NCI-H2227 treated with DMSO at 0.1 percent for 48 hours (cell line): ENCODE data around the gene SGSH.

Experiments
- DNase-seq: peaks from one replicate; lab custom pipeline; 2025; lab: John Stamatoyannopoulos, UW

SGSH gene

DNA sequence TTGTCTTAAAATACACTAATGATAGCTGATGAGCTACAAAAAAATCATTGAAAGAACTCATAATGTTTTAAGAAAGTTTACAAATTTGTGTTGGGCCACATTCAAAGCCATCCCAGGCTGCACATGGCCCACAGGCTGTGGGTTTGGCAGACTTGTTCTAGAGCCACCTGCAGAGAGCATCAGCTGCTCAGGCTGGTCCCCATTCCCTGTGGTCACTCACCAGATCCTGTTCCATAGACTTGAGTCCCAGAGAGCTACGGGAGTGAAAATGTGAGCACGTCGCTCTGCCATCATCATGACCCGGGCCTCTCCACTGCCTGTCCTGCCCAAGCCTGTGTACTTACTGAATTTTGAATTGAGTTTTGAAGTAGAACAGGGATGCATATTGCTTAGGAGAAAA is 7.0 kb upstream of the SGSH start:
- no peak for DNase-seq

DNA sequence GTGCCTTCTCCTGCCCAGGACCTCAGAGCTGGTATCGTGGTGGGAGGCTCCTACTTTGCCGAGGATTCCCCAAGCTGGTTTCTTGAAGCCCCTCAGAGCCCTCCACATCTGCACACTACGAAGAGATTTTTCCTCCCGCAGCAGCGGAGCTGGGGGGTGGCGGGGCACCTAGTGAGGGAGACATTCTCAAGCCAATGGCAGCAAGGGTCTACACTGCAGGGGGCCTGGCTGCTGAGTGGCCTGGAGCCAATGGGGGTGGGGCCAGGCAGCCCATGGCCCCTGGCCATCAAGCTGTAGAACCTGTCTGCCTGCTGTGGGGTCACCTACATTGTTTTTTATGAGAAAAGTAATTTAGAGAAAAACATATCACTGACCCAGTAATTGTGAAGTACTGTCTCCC is 5.1 kb upstream of the SGSH start:
- DNase-seq: no peak

DNA sequence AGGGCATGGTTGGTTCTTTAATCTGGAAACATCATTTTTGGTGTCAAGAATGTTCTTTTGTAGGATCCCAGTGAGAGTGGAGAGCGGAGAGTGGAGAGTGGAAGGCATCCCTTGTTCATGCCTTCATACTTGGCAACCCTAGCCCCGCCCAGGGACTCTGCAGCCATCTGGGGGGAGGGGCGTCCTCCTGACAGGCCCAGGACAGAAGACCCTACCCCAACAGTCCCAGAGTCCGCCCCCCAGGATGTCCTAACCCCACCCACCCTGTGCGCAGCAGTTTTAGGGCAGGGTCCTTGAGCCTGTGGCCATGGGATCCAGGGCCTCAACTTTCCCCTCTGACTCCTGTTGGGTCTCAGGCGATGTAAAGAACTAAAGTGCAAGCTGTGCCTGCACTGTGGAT is 4.5 kb upstream of the SGSH start:
- DNase-seq: no peak

DNA sequence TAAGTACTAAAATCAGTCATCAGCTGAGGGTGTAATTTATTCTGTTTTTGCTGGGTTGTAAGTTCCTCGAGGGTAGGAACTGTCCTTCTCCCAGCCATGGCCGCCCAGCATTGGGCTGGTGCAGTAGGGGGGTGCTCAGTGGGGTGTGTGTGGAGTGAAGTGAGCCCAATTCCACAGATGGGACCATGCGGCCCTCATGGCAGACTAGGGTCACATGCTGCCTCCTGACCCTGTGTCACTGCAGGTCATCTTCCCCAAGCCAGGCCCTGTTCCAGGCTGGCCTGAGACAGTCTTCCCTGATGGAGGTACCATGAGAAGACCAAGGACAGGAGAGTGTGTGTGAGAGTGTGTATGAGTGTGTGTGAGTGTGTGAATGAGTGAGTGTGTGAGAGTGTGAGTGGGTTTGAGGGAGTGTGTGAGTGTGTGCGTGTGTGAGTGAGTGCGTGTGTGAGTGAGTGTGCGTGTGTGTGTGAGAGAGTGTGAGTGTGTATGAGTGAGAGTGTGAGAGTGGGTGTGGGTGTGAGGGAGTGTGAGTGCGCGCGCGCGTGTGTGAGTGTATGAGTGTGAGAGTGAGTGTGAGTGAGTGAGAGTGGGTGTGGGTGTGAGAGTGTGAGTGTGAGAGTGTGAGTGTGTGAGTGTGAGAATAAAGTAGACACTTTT is 3.8 kb upstream of the SGSH start:
- DNase-seq: no peak

DNA sequence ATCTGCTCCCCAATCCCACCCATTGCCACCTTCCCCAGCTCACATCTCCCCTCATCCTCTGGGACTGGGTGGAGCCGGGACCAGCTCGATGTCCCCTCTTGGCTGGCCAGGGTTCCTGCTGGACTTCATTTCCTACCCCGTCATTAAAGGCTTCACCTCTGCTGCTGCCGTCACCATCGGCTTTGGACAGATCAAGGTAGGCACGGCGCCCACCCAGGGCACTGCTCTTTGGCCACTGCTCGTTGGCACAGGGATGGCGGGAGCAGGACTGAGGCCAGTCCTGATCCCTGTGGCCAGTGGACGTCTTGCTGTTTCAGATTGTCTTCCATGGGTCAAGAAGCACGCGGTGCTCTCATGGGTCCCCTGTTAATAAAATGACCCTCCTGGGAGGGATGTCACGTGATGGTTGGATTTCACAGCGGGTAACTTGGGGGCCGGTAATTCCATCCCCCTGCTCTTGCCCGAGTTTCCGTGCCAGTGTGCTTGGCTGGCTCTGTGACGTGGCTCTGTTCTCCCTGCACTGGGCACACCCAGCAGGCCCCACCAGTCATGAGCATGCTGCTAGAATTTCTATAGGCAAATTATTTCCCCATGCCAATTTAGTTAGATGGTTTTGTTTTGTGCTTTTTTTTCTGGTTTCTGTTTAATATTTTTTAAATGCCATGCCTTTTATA is 3.1 kb upstream of the SGSH start:
- DNase-seq: no peak

DNA sequence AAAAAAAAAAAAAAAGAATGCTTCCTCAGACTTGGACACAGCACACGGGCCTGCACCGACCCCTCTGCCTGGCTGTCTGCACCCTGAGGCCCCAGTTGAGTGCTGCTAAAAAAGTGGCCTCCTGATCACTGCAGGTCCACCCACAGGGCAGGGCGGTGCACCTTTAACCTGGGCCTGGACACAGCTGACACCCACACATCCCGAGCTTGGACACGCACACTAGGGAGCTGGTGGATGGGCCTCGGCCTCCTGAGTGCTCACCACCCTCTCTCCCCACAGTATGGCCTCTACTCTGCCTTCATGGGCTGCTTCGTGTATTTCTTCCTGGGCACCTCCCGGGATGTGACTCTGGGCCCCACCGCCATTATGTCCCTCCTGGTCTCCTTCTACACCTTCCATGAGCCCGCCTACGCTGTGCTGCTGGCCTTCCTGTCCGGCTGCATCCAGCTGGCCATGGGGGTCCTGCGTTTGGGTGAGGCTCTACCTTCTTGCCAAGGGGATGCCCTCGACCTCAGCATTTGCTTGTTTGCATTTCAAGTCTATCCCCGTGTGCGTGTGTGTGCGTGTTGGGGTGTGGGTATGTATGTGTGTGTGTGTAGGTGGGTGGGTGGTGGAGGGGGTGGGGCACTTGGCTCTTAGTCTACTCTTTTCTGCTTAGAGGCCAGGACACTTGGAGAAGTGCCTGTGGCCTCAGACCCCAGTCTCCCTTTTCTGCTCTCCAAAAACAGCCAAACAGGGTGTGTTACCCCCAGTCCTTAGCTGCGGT is 2.4 kb upstream of the SGSH start:
- DNase-seq: no peak

DNA sequence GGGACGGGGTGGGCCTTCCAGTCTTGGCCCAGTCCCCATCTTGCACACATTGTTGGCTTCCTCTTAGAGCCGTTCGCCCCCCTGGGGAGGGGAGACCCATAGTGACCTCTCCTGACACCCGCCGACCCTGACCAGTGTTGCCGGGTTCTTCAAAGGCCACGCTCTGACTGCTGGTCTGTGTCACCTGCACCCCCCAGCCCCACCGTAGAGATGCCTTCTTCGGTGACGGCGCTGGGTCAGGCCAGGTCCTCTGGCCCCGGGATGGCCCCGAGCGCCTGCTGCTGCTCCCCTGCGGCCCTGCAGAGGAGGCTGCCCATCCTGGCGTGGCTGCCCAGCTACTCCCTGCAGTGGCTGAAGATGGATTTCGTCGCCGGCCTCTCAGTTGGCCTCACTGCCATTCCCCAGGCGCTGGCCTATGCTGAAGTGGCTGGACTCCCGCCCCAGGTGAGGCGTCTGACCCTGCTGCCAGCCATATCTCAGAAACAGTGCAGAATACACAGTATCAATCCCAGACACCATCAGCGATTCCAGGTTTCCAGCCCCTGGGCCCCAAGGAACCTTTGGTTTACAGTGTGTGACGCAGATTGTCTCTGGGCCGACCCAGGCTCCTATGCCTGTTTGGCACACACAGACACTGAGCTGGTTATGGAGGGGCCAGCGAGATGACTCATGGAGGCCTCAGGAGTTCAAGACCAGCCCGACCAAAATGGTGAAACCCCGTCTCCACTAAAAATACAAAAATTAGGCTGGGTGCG is 1.4 kb upstream of the SGSH start:
- DNase-seq: no peak

DNA sequence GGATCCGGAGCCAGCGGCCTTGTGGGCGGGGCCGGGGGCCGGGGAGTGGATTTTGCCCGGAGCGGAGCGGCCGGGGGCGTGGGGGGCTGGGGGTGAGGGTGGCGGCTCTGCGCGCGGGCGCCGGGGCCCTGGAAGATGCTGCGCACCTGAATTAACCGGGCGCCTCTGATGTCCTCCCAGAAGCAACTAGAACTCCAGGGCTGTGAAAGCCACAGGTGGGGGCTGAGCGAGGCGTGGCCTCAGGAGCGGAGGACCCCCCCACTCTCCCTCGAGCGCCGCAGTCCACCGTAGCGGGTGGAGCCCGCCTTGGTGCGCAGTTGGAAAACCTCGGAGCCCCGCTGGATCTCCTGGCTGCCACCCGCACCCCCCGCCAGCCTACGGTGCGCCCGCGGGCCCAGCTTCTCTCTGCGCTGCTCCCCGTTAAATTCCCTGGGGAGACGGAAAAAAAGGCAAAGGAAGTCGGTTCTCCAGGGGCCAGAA is 643 bp upstream of the SGSH start:
- peak; percentile 6 for DNase-seq

DNA sequence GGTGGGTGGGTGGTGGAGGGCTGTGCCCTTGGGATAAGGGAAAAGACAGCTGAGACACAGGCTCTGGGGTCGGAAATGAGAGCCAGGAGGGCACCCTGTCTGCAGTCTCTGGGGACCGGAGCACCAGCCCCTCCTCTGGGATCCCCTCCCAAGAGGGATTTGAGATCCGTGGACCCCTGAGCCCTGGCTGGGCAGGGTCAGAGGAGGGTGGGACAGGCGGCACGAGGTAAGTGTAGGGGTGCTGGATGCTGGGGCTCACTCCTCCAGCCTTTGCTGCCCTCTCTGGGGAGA is 425 bp downstream of the SGSH start:
- no peak for DNase-seq

DNA sequence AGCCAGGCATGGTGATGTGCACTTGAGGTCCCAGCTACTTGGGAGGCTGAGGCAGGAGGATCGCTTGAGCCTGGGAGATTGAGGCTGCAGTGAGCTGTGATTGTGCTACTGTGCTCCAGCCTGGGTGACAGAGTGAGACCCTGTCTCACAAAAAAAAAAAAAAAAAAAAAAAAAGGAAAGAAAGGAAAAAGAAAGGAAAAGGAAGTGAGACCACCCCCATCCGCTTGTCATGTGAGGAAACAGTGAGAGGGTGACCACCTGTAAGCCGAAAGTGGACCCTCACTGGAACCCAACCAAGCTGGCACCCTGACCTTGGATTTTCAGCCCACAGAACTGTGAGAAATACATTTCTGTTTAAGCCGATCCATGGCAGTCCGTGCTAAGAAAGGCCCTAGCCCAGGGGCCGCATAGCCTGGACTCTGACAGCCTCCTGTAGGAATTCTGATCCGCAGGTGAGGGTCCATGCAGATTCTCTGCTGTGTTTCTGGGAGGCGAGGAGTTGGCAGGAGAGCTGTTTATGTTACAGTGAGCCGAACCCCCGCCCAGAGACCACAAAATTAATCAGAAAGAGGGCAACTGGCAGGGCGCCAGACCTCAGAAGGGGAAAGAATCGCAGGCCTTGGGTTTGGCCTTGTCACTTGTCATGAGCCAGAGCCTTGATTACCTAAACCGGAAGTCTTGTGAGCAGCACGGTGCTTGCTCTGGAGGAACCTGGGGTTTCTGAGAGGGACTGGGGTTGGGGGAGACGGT is 945 bp downstream of the SGSH start:
- peak; percentile 35 for DNase-seq

DNA sequence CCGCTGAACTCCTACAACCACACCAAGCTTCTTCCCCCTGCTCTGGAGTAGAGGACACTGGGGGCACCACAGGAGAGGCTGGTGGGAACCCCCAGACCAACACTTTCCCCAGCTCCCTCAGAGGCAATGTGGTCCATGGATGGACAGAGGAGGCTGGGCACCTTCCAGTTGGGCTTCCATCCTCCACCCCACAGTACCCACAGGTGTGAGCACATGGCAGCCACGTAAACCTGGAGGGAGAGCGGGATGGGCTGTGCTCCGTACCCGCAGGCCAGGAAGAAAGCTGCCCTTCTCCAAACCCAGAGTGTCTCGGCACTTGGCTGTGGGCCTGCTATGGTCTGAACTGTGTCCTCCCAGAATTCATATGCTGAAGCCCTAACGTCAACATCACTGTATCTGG is 1.7 kb downstream of the SGSH start:
- no peak for DNase-seq

DNA sequence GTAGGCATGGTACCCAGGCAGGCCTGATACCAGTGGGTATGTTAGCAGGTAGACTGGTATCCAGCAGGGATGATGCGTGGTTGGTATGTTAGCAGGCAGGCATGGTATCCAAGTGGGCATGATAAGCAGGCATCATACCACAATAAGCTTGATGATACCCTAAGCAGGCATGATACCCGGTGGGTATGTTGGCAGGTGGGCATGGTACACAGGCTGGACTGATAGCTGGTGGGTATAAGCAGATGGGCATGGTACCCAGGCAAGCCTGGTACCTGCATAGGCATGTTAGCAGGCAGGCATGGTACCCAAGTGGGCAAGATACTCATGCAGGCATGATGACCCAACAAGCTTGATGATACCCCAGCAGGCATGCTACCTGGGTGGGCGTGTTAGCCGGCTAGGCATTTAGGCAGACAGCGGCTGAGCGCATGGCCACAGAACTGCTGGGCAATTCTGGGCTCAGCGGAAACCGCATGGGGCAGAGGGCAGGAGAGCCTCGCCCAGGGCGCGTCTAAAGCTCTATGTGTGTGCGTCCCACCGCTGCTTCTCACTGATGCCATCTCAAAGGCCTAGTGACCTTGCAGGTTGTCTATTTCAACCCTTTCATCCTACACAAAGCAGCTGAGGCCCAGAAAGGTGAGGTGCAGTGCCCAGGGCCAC is 2.3 kb downstream of the SGSH start:
- DNase-seq: no peak

DNA sequence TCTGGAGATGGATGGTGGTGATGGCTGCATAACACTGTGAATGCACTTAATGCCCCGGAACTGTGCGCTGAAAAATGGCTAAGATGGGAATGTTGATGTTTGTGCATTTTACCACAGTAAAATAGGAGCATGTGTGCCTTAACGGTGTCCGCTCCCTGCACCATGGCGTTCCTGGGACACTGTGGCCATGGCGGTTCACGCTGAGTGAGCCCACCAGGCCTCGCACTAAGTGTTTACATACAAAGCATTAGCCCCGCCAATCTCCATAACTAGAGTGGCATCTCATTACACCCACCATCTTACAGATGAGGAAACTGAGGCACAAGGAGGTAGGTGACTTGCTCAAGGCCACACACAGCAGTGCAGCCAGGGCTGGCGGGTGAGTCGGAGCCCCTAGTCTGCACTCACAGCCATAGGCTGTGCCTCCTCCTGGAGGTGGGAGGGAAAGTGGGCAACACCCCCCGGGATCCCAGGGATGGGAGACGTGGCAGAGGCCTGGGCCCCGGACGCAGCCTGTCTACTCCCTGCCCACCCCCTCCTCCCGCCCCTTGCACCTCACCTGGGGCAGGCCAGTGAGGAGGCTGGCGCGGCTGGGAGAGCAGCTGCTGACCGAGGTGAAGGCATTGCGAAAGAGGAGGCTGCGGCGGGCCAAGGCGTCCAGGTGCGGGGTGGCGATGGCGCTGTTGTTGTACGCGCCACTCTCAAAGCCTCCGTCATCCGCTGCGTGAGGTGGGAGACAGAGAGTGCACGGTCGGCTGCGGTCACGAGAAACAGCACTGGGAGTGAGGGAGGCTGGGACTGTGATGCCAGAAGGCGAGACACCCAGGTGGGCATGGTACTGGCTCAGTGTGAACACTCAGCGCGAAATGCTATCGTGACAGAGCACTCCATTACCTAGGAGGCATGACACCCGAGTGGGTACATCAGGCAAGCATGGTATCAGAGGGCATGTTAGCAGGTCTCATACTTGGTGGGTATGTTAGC is 3.4 kb downstream of the SGSH start:
- DNase-seq: no peak

DNA sequence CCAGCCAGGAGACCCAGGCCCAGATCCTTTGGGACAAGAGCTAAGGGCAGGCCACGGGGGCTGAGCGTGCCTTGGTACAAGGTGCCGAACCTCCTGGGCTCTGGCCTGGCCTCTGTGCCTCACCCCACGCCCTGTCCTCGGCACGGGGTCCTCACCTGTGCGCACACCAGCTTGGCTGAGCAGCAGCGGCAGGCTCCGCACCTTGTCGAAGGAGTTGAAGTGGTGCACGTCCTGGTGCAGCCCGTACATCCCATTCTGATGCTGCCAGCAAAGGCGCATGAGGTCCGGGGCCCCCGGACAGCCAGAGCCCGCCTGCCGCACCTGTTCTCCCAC is 5.3 kb downstream of the SGSH start:
- no peak for DNase-seq

DNA sequence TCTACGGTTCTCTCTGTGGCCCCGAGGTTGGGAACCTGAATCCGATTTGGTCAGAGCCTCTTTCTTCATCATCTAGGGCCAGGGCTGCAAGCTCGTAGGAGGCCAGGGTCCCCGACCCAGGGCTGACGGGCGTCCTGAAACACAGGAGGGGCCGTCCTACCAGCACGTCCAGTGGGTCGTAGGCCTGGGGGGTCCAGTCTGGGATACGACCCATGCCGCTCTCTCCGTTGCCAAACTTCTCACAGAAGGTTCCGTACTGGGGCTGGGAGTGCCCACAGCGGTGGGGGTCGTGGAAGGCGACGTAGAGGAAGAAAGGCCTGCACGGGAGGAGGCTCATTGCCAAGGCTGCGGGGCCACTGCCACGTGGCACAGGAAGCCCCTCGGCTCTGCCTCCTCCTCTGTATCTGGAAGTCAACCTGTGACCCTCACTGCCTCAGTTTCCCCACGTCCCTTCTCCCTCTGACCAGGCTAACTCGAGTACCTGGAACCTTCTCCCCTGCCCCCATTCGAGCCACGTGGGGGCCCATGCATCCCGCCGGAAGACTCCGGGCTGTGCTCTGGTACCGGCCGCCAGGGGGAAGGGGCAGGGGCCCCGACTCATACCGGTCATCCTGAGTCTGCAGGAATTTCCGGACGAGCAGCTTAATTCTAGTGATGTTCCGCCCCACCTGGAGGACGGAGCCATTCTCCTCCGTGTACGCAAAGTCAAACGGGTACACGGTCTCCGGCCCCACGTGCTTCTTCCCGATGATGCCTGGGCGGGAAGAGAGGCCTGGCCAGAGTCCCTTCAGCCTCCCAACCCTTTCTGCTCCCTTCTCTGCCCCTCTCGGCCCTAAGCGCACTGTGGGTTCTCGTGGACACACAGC is 5.9 kb downstream of the SGSH start:
- no peak for DNase-seq

DNA sequence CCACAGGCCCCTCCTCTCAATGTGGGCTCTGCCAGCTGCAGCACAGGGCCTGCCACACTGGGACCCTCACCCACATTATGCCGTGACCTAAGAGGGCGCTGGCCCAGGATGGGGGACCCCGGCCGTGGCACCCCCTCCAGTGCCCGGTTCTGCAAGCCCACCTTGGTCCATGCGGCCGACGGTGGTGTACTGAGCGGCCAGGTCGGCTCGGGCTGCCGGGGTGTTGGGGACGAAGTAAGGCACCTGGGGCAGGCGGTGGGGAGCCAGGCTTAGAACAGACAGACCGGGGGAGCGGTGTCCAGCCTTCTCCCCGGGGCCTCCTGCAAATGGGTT is 6.5 kb downstream of the SGSH start:
- no peak for DNase-seq

DNA sequence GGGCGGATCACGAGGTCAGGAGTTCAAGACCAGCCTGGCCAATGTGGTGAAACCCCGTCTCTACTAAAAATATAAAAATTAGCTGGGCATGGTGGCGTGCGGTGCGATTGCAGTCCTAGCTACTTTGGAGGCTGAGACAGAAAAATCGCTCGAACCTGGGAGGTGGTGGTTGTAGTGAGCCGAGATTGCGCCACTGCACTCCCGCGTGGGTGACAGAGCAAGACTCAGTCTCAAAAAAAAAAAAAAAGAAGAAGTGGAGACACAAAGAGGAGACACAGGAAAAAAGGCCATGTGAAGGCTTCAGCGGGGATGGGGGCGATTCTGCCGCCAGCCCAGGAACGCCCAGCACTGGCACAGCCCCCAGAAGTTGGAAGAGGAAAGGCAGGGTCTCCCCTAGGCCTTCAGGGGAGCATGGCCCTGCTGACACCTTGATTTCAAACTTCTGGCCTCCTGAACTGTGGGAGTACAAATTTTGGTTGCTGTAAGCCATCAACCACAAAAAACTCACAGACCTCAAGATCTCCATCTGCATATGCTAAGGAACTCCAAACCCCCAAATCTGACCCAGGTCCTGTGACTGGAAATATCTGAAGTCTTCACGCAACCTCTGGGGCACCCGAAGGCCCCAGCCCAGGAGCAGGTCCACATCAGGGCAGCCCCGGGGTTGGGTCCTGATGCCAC is 7.0 kb downstream of the SGSH start:
- no peak for DNase-seq

DNA sequence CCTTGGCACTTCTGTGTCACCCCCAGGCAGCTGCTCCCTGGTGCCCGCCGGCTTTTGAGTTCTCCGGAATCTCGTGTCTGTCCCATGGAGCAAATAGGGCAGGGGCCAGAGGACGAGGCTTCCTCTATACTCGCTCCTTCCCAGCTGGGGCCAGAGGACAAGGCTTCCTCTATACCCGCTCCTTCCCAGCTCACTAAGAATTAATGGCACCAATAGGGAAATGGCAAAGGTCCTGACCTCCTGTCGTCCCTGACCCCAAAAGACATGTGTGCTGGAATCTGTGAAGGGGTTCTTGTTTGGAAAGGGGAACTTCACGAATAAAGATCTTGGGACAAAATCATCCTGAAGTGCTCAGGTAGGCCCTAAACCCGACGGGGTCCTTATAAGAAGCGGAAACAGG is 7.6 kb downstream of the SGSH start:
- no peak for DNase-seq

DNA sequence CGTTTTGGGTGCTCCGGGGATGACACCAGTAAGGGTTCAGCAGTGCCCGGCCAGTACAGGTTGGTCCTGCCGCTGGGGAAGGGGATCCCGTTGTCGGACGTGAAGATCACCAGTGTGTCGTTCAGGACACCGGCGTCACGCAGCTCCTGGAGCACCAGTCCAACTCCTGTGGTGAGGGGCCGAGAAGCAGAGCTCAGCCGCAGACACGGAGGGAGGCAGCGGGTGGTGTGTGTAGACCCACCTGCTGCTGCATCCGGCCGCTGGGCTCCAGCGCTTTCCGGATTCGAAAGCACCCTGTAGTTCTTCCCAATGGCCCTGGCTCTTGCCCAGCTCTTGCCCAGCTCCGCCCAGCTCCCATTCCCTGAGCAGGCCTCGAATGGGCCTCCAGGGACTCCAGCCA is 8.0 kb downstream of the SGSH start:
- no peak for DNase-seq
